PC-3 (cell line): ENCODE measurements around the gene OR10A6.

Experiments used
- EZH2 ChIP-seq: fragments of 300-600 bp; sonication (generic); IDR thresholded peaks from one replicate; pipeline ENCODE4 v1.6.1; 2017; ENCODE audit warnings: antibody characterized with exemption, mild to moderate bottlenecking, low read length; ENCODE audit not compliant: unreplicated experiment
- EZH2phosphoT487 ChIP-seq: fragments of 300-600 bp; sonication (generic); IDR thresholded peaks from 2 replicates; pipeline ENCODE4 v1.6.1; 2018; ENCODE audit warnings: mild to moderate bottlenecking, antibody characterized with exemption, low read length, borderline replicate concordance
- TF ChIP-seq, protein P1 (sequence below): fragments of 300-600 bp; sonication (generic); conservative IDR thresholded peaks from 2 replicates; pipeline ENCODE4 v1.5.1; 2017; ENCODE audit warnings: antibody characterized with exemption, low read depth, mild to moderate bottlenecking, low read length

DNA sequence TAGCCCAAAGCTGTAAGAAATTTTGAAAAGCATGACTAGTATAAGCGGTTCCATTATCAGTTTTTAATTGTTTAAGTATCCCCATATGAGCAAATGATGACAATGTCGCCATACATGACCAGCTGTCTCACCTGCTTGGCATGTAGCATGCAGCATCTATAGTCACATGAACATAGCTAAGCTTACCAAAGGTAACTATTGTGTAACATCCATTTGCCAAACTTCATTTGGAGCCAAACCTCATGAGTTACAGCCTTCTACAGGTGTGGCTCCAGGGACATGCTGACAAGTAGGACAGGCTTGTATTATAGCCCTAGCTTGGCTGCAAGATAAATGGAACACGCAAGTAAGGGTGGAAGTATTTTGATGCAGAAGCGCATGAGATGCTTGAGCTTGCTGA is 30.4 kb downstream of the OR10A6 start:
- TF ChIP-seq, protein P1, sequence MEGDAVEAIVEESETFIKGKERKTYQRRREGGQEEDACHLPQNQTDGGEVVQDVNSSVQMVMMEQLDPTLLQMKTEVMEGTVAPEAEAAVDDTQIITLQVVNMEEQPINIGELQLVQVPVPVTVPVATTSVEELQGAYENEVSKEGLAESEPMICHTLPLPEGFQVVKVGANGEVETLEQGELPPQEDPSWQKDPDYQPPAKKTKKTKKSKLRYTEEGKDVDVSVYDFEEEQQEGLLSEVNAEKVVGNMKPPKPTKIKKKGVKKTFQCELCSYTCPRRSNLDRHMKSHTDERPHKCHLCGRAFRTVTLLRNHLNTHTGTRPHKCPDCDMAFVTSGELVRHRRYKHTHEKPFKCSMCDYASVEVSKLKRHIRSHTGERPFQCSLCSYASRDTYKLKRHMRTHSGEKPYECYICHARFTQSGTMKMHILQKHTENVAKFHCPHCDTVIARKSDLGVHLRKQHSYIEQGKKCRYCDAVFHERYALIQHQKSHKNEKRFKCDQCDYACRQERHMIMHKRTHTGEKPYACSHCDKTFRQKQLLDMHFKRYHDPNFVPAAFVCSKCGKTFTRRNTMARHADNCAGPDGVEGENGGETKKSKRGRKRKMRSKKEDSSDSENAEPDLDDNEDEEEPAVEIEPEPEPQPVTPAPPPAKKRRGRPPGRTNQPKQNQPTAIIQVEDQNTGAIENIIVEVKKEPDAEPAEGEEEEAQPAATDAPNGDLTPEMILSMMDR: no peak
- TF ChIP-seq EZH2phosphoT487 (no peak), EZH2 (no peak)
